Cerebellar cortex (tissue), 1 donor: ENCODE data around the gene TPO.
"Not testable (repeated sequence)": the region's sequence is repeated elsewhere in the genome, so short reads cannot be mapped to it uniquely, and the experiment has no call there.

Experiments
- DNase-seq: peaks from one replicate; pipeline ENCODE4 v3.0.0-alpha.2; 2015; ENCODE audit warnings: low spot score

TPO gene

DNA sequence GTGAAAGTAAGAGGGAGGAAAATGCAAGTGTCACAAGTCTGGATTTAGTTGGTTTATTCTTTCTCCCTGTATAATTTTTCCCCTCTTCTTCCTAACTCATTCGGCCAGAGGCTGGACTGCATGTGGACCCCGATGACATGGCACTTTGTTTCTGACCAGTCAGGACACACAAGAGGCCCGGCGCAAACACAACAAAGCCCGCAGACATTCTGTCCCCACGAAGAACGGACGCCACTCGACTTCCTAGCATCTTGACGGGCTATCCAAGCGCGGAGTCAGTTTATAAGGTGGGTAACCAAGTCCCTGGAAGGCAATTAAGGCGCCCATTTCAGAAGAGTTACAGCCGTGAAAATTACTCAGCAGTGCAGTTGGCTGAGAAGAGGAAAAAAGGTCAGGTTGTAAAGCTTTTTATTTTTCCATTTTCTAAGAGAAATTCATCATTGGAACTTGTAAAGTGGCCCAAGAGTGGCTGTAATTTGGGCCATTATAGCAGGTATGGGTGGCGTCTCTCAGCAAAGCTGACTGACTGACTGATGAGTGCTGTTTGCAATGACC is at the start of gene TPO:
Gene TPO, plus strand, starts transcription at position 308 of the 555 bp plus-strand sequence. CDS start 946 bp downstream, outside the sequence.
- DNase-seq: no peak

DNA sequence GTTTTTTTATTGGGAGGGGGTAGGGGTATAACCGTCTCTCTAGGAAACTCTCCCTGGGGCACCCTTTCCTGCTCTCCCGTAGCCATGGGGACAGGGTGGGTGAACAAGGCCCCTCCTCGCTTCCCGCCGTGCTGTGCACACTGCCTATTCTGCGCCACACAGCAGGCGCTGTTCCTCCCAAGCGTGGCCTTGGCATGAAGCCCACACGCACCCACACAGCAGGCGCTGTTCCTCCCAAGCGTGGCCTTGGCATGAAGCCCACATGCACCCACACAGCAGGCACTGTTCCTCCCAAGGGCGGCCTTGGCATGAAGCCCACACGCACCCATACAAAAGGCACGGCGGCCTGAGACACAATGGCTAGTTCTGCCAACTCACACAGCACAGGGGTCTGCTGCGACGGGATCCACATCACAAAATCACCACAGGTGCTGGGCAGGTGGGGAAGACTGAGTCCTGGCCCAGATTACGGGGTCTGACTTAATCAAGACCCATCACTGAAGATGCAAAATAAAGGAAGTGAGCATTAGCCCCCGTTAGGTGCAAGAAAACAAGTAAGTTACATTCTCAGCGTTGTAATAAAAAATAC is 46.6 kb upstream of the TPO start:
- DNase-seq: peak; percentile 2

DNA sequence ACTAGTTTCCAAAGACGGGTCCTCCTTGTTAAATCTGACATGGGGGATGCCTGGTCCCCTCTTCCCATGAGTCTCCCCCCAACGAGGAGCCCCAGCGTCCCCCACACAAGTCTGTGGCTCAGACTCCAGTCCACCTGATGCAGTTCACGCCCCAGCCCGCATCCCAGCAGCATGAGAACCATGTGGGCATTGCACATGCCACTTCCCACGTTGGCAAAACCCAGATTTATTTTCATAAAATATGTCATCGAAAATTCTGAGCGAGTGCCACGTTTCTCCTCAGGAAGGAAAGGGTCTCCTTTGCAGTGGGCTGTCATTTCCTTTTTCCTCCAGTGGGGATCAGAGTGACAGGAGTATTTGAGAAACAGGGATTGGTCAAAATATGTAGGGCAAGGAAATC is 45.7 kb upstream of the TPO start:
- no peak for DNase-seq

DNA sequence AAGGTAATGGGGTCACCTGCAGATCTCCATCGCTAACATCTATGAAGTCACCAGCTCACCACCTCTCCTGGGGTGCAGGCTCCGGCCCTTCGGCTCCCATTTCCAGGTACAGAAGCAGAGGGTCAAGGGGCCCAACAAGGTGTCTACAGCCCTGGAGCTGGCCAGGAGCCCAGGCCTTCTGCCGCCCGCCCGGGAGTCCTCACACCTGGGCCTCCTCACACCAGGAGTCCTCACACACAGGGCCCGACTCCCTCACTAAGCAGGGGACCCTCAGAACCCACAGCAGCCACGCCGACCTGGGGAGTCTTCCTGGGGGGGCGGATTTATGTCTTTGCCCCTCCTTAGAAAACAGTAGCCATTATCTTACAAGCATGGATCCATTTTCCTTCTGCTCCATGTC is 43.4 kb upstream of the TPO start:
- DNase-seq: no peak

DNA sequence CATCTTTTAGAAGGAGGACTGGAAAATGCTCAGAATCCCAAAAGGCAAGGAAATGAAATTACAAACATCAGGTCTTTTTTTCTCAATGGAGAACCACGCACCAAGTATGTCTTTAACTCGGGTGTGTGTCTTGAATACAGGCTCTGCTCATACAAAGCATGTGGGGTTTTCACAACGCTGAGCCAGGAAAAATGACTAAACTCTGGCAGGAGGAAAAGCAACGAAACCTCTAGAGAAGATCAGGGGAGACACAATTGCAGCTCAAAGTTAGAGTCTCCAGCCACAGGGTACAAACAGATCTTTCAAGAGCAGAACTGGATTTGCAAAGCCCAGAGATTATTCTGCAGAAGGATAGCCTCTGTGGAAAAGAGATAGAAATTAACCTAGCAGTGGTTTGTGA is 42.8 kb upstream of the TPO start:
- no peak for DNase-seq

DNA sequence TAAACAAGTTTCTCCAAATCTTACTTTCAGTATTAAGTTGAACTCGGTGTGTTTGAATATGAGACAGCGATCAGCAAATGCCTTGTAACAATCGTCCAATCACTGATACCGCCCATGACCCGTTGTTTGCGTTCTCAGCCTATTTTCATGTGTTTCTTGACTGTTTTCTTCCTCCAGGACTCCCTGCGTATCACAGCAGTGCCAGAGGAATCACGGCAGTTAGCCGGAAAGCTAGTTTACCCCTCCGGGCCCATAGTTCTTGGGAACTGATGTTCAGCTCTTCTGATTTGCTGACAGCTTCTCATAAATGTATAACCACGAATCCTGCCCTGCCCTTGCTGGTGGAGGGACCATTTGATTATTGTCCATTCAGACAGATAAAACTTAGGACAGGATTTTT is 42.2 kb upstream of the TPO start:
- no peak for DNase-seq

DNA sequence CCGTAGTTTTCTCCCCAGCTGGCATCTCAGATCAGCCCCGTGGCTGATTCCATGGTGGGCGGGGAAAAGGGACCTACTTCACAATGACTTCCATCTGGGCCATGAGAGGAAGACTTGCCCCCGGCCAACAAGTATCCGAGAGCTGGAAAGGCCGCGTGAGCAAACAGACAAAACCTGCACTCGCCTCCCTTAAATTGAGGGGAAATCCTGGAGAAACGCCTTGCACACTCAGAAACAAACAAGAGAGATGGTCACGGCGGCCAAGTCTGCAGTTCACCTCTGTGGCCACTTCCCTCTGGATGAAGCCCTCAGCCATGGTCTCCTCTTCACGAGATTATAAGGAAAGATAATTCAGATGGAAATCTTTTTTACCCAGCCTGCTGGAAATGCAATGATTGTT is 39.4 kb upstream of the TPO start:
- no peak for DNase-seq

DNA sequence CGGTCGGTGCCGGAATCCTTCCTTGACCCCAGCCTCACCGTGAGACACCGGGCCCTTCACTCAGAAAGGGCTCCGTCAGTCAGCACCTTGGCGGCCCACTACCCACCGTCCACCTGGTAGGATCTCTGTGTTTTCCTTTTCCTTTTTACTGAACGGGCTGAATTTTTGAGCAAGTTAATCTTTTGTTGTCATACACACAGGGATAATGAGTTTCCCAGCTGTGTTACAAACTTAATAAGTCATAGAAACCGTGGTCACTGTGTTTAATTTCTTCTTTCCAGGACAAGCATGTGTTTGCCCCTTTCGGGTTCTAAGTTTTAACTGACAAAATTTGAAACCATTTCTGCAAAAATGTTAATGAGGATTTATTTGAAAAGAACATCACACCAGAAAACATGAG is 39.0 kb upstream of the TPO start:
- no peak for DNase-seq

DNA sequence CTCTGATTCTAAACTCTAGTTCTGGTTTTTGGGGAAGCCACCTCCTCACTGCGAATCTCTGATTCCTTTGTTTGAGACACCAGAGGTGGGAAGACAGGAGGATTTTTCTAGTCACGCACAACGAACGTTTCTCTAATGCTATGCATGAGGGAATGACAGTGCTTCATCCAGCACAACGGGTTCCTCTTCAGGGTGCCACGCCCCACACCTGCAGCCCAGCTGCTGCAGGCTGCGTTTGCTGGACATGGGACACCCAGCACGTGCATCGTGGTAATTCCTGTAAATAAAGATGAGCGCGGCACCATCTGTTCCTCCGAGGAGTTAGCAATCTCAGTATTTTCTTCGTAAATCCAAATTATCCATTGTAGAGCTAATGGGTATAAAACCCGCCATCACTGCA is 37.5 kb upstream of the TPO start:
- no peak for DNase-seq

DNA sequence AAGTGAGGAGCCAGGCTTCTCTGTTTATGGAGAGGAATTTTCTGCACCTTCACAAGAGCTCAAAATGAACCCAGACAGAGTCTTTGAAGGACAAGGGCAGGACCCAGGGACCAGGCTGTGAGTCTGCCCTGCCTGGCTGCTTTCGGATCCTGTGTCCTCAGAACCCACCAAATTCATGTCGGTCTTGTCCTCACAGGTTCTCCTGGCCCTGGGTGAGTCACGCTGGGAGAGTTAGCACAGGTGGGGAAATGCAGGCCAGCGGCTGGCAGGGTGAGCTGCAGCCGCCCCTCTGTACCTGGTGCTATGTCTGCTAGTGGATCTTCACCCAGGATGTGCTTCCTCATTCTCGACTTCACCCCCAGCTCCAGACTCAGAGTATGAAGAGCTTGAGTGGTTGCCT is 35.8 kb upstream of the TPO start:
- DNase-seq: no peak

DNA sequence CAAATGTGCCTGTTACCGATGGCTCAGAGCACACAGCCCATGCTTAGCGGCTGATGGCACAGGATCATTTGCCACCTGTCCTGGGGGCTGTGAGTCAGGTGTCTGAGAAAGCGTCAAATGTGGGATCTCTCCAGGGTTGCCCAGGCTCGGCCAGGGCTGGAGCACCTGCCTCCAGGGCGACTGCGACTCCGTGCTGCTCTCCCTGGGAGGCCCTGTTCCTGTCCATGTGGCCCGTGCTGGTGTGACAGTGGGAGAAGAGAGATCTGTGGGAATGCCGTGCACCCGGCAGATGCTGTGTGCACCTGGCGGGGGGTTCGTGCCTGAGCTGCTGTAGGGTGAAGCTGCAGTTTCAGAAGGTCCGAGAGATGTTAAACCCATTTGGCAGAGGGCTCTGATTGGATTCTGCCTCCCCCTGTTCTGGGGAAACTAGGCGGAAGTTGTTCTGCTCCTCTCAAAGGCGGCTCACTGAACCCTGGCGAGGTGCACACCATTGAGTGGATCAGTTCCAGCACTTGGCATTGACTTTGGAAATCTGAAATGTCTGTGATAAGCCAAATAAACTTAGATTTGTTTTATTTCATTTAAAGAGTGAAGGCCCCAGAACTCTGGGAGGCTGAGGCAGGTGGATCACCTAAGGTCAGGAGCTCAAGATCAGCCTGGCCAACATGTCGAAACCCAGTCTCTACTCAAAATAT is 34.7 kb upstream of the TPO start:
- DNase-seq: no peak

DNA sequence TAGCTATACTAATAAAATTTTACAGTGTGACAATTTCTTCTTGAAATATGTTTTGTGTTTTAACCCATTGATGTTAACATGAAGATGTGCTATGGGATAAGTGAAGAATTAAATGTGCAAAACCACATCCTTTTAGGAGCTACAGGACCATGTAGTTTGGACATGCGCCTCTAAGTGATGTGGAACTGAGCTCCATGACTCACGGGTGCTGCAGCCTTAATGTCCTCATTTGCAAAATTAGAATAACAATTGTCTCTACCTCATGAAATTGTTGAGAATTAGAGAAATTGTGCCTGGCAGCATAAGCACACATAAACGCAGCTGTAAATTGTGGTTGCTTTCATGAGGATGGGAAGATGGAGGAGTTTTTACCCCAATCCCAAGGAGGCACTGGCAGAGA is 31.6 kb upstream of the TPO start:
- DNase-seq: no peak

DNA sequence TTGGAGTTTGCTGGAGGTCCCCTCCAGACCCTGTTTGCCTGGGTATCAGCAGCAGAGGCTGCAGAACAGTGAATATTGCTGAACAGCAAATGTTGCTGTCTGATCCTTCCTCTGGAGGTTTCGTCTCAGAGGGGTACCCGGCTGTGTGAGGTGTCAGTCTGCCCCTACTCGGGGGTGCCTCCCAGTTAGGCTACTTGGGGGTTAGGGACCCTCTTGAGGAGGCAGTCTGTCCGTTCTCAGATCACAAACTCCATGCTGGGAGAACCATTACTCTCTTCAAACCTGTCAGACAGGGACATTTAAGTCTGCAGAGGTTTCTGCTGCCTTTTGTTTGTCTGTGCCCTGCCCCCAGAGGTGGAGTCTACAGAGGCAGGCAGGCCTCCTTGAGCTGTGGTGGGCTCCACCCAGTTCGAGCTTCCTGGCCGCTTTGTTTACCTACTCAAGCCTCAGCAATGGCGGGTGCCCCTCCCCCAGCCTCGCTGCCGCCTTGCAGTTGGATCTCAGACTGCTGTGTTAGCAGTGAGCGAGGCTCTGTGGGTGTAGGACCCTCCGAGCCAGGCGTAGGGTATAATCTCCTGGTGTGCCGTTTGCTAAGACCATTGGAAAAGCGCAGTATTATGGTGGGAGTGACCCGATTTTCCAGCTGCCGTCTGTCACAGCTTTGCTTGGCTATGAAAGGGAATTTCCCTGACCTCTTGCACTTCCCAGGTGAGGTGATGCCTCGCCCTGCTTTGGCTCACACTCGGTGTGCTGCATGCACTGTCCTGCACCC is 25.1 kb upstream of the TPO start:
- DNase-seq: not testable (repeated sequence)

DNA sequence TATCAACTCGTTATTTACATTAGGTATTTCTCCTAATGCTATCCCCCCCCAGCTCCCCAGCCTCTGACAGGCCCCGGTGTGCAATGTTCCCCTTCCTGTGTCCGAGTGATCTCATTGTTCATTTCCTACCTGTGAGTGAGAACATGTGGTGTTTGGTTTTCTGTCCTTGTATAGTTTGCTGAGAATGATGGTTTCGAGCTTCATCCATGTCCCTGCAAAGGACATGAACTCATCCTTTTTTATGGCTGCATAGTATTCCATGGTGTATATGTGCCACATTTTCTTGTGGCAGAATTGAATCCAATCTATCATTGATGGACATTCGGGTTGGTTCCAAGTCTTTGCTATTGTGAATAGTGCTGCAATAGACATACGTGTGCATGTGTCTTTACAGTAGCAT is 23.1 kb upstream of the TPO start:
- not testable (repeated sequence) for DNase-seq

DNA sequence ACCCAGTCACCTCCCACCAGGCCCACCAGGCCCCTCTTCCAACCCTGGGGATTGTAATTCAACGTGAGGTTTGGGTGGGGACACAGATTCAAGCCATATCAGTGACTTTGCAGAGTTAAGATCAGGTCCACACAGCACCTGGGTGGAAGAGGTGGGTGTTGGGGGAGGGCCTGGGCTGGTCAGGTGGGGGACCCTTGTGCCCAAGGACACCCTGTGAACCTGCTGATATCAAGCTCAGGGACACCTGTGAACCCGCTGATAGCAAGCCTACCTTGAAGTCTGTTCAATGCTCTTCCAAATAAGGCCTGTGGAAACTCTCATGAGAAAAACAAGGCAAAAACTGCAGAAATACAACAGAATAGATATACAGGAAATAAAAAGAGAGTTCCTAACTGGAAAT is 19.9 kb upstream of the TPO start:
- no peak for DNase-seq

DNA sequence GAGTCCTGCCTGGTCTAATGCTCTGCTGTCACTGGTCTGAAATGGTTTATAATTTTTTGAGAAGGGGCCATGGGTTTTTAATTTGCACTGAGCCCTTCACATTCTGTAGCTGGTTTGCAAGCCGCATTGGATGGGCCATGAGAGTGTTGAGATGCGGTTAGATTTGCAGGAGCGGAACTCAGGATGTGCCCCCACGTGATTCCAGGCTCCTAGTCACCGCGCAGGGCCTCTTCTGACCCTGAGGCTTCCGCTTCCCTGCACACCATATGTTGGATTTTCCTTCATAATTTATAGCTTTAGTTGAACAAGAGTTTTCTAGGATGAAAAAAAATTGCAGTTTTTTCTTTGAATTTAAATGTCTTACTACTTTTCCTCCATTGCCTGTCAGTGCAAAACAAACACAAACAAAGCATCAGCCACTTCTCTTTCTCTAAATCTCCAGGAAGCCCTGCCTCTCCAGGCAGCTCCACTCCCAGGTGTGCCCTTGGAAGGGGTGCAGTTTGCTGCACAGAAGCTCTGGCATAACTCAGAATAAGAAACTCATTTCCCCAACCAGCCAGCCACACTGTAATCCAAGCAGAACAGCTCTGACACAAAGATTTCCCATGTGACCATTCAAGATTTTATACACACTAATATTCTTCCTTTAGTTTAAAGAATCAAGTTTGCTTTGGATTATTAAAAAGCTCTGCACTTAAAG is 18.4 kb upstream of the TPO start:
- DNase-seq: no peak

DNA sequence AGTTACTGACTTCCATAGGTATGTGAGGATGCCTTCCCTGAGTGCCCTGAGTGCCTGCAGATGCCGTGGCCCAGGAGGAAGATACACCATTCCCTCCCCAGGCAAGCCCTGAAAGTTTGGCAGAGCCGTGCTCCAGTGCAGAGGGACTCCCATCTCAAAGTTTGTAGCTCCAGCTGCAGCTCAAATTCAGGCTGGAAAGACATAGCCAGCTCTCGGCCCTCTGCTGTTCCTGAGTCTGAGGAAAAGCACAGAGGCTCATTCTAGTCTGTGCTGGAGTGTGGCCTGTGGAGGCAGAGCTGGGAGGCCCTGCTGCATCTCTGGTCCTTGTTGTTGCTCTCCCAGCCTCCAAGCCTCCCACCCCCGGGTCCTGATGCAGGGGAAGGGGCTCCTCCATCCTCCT is 15.9 kb upstream of the TPO start:
- DNase-seq: no peak

DNA sequence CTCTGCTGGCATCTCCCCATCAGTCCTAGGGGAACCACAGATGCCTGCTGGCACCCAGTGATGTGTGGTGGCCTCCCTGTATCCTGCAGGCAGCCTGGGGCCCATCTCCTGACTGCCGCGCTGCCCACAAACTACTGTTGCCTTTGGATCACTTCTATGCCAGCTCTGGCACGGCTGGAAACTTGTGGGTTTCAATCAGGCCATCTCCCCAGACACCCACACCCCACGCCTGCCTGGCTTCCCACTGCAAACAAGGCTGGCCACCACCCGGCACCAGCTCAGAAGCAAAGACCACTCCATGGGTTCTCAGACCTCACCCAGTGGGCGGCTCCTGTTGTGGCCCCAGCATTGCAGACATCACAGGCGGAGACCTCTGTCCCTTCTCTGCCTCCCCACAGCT is 15.1 kb upstream of the TPO start:
- DNase-seq: no peak

DNA sequence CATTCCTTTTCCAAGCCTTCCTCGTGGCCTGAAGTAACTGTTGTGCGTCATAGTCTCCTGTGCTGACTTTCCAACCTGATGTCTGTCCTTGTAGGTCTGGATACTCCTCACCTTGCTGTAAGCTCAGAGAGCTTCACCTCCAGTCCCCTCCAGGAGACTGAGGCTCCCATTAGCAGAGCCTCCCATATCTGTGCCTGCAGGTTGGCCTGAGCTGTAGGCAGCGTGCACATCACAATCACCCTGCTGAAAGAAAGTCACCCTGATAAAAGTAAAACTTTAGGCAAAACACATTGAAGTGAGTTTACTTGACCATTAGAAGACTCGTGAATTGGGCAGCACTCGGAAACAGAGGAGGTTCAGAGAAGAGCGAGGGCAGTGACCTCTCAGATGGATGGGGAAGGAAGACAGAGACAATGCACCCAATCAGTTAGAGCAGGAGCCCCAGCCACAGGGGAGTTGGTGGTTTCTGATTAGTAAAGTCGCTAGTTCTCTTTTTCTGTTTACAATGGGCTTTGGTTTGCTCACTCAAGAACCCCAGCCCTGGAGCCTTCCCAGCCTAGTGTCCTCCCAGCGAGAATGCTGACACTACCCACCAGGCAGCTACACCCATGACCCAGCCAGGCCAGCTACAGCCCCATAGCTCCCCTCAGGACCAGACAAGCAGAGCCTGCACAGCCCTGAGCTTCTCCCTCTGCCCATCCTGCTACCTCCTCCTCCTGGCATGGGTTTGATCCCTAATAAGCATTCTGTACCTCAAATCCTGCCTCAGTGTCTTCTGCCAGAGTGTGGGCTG is 12.1 kb upstream of the TPO start:
- no peak for DNase-seq

DNA sequence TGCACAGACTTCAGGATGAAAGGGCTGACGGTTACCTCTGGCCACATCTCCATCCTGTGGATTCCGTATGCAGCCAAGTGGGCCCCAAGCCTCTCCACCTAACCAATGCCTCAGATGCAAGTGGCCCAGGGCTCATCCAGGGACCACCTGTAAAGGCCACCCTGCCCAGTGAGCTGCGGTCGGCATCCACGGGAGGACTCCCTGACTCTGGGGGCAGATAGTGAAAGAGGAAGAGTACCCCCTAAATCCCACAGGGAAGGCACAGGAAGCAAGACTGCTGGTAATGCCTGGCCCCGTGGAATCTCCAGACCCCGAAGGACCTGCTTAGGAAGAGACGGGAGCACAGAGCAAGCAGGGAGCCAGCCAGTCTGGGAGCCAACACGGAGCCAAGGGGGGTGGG is 11.2 kb upstream of the TPO start:
- no peak for DNase-seq

DNA sequence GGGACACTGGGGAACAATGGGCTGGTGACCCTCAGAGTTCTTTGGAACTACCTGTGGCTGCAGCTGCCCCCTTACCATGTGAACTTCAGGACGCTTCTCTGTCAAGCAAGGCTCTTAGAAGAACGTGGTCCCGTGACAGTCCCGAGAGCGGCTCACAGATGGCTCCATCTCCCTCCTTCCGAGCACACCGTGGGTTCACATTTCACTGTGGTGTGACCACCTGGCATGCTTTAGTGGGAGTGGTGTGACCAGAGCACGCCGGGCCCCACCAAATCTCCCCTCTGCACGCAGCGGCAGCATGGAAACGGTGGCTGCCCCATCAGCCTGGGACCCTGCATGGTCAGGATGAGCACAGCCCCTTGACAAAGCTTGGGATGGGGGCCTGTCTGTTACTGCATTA is 9.7 kb upstream of the TPO start:
- DNase-seq: no peak

DNA sequence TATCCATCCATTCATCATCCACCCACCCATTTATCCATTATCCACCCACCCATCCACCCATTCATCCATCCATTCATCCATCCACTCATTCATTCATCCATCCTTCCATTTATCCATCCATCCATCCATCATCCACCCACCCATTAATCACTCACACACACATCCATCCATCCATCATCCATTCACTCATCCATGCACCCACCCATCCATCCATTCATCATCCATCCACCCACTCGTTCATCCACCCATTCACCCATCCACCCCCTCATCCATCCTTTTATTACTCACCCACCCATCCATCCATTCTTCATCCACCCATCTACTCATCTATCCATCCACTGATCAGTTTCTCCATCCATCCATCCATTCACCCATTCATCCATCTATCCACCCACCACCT is 8.1 kb upstream of the TPO start:
- no peak for DNase-seq
